GM12864 (cell line): ENCODE data around the gene ACSF2.

Experiments used
- DNase-seq: peaks from one replicate; pipeline ENCODE4 v3.0.0-alpha.2; 2011; ENCODE audit warnings: low read depth
- H3K4me3 ChIP-seq: 2 replicates; pipeline ENCODE4 v1.5.1; 2011; ENCODE audit warnings: mild to moderate bottlenecking, low read depth, low read length, control low read depth
- CTCF ChIP-seq: IDR thresholded peaks from 2 replicates; pipeline ENCODE4 v1.5.1; 2011; ENCODE audit warnings: low read depth, mild to moderate bottlenecking, moderate library complexity, low read length, control low read depth, inconsistent platforms; ENCODE audit errors: missing control alignments

The ACSF2 gene

GRCh38 chr17:50466371-50467113 lies 40.5 kb downstream of the ACSF2 start:
- no peak for TF ChIP-seq CTCF
- no peak for DNase-seq

GRCh38 chr17:50467114-50467854 lies 41.3 kb downstream of the ACSF2 start:
- no peak for TF ChIP-seq CTCF
- no peak overlapping the region for H3K4me3 ChIP-seq
- DNase-seq, result no peak

More at GRCh38 chr17:50466371-50467113, 40.5 kb downstream of the ACSF2 start:
- H3K4me3 ChIP-seq, result no peak overlapping the region

GRCh38 chr17:50467855-50468303 lies 41.9 kb downstream of the ACSF2 start:
- no peak overlapping the region for H3K4me3 ChIP-seq
- TF ChIP-seq CTCF, result no peak
- DNase-seq, result no peak

- no peak for TF ChIP-seq CTCF
- no peak within 1 kb of the TSS for H3K4me3 ChIP-seq
- DNase-seq, result no peak
Measured at GRCh38 chr17:50468304-50469207, 42.5 kb downstream of the ACSF2 start, which contains the start of gene CHAD. Gene CHAD, minus strand, starts transcription at chr17:50468880. Its CDS starts 67 bp downstream, at chr17:50468813.

- no peak overlapping the region for H3K4me3 ChIP-seq
- TF ChIP-seq CTCF, result no peak
- DNase-seq, result no peak
Measured at GRCh38 chr17:50469208-50469605, 43.2 kb downstream of the ACSF2 start.

GRCh38 chr17:50469671-50470305 lies 43.8 kb downstream of the ACSF2 start:
- DNase-seq, result no peak
- TF ChIP-seq CTCF, result no peak
- no peak overlapping the region for H3K4me3 ChIP-seq
